ENCODE measurements around the gene RPL5. TPM values are rescaled to one million over a fixed set of nuclear protein-coding genes. Genes with fewer than 3 reads are reported as not detected.

The RPL5 gene
- total and polyA plus RNA-seq, 2 experiments from 2014 or later: 726 to 1,737 TPM

DNA sequence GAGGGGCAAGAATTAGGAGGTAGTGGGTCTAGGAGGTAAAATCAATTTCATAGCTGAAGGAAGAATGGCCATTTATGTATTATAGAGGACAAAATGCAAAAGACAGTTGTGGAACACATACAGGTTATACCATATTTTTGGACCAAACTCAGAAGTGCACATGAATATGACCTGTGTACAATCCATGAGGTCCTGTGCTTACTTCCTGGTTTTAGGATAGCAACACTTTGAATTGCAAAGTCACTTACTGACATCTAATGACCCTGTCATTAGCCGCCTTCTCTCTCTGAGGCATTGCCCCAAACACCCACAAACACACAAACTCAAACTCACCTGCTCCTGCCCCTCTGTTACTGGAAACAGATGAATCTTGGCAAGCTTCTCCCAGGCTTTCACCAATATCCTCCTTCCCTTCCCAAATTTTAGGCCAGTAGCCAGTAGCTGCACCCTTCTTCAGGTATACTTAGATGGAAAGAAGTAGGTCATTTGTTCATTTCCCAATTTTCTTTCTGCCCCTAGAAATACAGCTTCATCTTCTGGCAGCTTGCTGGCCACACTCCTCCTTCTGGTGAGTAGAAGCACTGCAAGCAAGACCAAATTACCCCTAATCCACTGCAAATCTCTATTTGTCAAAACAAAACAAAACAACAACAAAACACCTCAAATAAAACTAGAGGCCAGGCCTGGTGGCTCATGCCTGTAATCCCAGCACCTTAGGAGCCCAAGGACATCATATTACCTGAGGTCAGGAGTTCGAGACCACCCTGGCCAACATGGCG lies 13.7 kb upstream of the RPL5 start:
- peak overlapping the region; percentile 52 for H3K4me2 ChIP-seq
- H3K27ac ChIP-seq: peak overlapping the region; percentile 73
- no peaks in the 10 kb centered on the region for H3K79me2 ChIP-seq
- no peaks in the 10 kb centered on the region for H3K27me3 ChIP-seq
- H3K9me2 ChIP-seq (replicated peaks; ENCODE audit: insufficient read depth): no peaks in the 10 kb centered on the region
- no peaks in the 10 kb centered on the region for H3K9me3 ChIP-seq (ENCODE audit: low read depth)
- no peak overlapping the region for H3K4me3 ChIP-seq
- no peaks in the 10 kb centered on the region for H3K36me3 ChIP-seq (replicated peaks; ENCODE audit: insufficient read depth, low read depth)
- H3K4me1 ChIP-seq (ENCODE audit: insufficient read depth): peaks cover 7% of the 10 kb centered on the region
- H2AFZ ChIP-seq: no peak overlapping the region
- 83% methylated on average over 3 of the region's 3 CpGs for WGBS (ENCODE audit: low lambda C conversion rate, missing lambda C conversion rate)
- peak; percentile 21 for DNase-seq (ENCODE audit: low spot score)
- TF ChIP-seq, protein P1, sequence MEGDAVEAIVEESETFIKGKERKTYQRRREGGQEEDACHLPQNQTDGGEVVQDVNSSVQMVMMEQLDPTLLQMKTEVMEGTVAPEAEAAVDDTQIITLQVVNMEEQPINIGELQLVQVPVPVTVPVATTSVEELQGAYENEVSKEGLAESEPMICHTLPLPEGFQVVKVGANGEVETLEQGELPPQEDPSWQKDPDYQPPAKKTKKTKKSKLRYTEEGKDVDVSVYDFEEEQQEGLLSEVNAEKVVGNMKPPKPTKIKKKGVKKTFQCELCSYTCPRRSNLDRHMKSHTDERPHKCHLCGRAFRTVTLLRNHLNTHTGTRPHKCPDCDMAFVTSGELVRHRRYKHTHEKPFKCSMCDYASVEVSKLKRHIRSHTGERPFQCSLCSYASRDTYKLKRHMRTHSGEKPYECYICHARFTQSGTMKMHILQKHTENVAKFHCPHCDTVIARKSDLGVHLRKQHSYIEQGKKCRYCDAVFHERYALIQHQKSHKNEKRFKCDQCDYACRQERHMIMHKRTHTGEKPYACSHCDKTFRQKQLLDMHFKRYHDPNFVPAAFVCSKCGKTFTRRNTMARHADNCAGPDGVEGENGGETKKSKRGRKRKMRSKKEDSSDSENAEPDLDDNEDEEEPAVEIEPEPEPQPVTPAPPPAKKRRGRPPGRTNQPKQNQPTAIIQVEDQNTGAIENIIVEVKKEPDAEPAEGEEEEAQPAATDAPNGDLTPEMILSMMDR (IDR thresholded peaks at IDR 0.05; ENCODE audit: poor library complexity): peak; percentile 50
- TF ChIP-seq EZH2phosphoT487 (IDR thresholded peaks at IDR 0.05; ENCODE audit: low read depth, severe bottlenecking, unreplicated experiment): no peak
- no peaks in the 10 kb centered on the region for H4K20me1 ChIP-seq (ENCODE audit: insufficient read depth, poor library complexity, severe bottlenecking)

- H3K4me2 ChIP-seq: no peak overlapping the region
- H3K4me1 ChIP-seq (ENCODE audit: insufficient read depth): peaks cover 7% of the 10 kb centered on the region
- H3K27ac ChIP-seq: no peak overlapping the region
- no peaks in the 10 kb centered on the region for H3K9me2 ChIP-seq (replicated peaks; ENCODE audit: insufficient read depth)
- TF ChIP-seq EZH2phosphoT487 (IDR thresholded peaks at IDR 0.05; ENCODE audit: low read depth, severe bottlenecking, unreplicated experiment) (no peak), EZH2 (IDR thresholded peaks at IDR 0.05; ENCODE audit: borderline replicate concordance) (no peak)
- TF ChIP-seq, protein P1 (IDR thresholded peaks at IDR 0.05; ENCODE audit: poor library complexity): no peak
- no peak for DNase-seq (ENCODE audit: low spot score)
- H3K79me2 ChIP-seq: no peaks in the 10 kb centered on the region
- 65% methylated on average over 3 of the region's 3 CpGs for WGBS (ENCODE audit: low lambda C conversion rate, missing lambda C conversion rate)
- H2AFZ ChIP-seq: no peak overlapping the region
- H3K36me3 ChIP-seq (replicated peaks; ENCODE audit: insufficient read depth, low read depth): no peaks in the 10 kb centered on the region
- no peaks in the 10 kb centered on the region for H4K20me1 ChIP-seq (ENCODE audit: insufficient read depth, poor library complexity, severe bottlenecking)
- H3K4me3 ChIP-seq: no peak overlapping the region
- H3K9me3 ChIP-seq (ENCODE audit: low read depth): no peaks in the 10 kb centered on the region
- no peaks in the 10 kb centered on the region for H3K27me3 ChIP-seq
Measured at GRCh38 chr1:92820024-92820423, 11.8 kb upstream of the RPL5 start.

DNA sequence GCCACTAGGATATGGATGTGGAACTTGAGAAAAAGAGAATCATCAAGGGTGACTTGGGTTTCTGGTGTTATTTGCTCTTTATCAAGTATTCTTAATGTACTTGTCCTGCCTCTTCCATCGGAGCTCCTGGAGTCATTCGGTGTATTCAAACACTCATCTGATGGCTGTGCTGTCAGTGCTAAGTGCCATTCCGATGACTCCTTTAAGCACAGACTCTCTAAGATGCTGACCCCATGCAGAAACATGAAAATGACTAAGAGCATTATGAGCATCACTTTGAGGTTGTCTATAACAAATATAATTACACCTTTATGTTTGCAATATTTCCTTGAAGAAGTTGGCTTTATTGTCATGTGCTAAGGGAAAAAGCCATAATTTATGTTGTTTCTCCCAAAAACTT lies 11.3 kb upstream of the RPL5 start:
- no peaks in the 10 kb centered on the region for H3K79me2 ChIP-seq
- H3K27me3 ChIP-seq: no peaks in the 10 kb centered on the region
- H4K20me1 ChIP-seq (ENCODE audit: insufficient read depth, poor library complexity, severe bottlenecking): no peaks in the 10 kb centered on the region
- no peak overlapping the region for H3K4me3 ChIP-seq
- H3K27ac ChIP-seq: no peak overlapping the region
- TF ChIP-seq EZH2 (IDR thresholded peaks at IDR 0.05; ENCODE audit: borderline replicate concordance) (no peak), EZH2phosphoT487 (IDR thresholded peaks at IDR 0.05; ENCODE audit: low read depth, severe bottlenecking, unreplicated experiment) (no peak)
- TF ChIP-seq, protein P1 (IDR thresholded peaks at IDR 0.05; ENCODE audit: poor library complexity): no peak
- no peak overlapping the region for H3K4me2 ChIP-seq
- WGBS (ENCODE audit: low lambda C conversion rate, missing lambda C conversion rate): 90% methylated on average over 3 of the region's 3 CpGs
- no peak for DNase-seq (ENCODE audit: low spot score)
- peaks cover 7% of the 10 kb centered on the region for H3K4me1 ChIP-seq (ENCODE audit: insufficient read depth)
- H3K36me3 ChIP-seq (replicated peaks; ENCODE audit: insufficient read depth, low read depth): no peaks in the 10 kb centered on the region
- H2AFZ ChIP-seq: no peak overlapping the region
- H3K9me3 ChIP-seq (ENCODE audit: low read depth): no peaks in the 10 kb centered on the region
- no peaks in the 10 kb centered on the region for H3K9me2 ChIP-seq (replicated peaks; ENCODE audit: insufficient read depth)
